ENCODE data around the gene G3BP2. TPM values are rescaled to one million over a fixed set of nuclear protein-coding genes. Genes with fewer than 3 reads are reported as not detected.
A peak's percentile ranks its signal among the peaks of the same experiment; 100 is the strongest.
"Not testable (repeated sequence)": the region's sequence is repeated elsewhere in the genome, so short reads cannot be mapped to it uniquely, and the experiment has no call there.

The G3BP2 gene
- total RNA-seq, 2 donors from 2014 or later: 128 to 172 TPM

- H3K36me3 Mint-ChIP-seq (ENCODE audit: low read depth): peaks cover 60% of the 10 kb centered on the region
- H3K27me3 Mint-ChIP-seq: no peaks in the 10 kb centered on the region
- H3K4me1 Mint-ChIP-seq: peaks cover 38% of the 10 kb centered on the region
- peak overlapping the region; percentile 100 for H3K4me3 Mint-ChIP-seq
- ATAC-seq (replicated peaks): no peak
- H3K9me3 Mint-ChIP-seq: no peaks in the 10 kb centered on the region
- H3K27ac Mint-ChIP-seq: peak overlapping the region; percentile 99
Observed at GRCh38 chr4:75671802-75672421, 1.3 kb downstream of the G3BP2 start.

- no peak for ATAC-seq (replicated peaks)
- Mint-ChIP-seq H3K27me3 (no peaks in the 10 kb centered on the region), H3K27ac (peak overlapping the region; percentile 11), H3K9me3 (no peaks in the 10 kb centered on the region), H3K4me3 (peak overlapping the region; percentile 100), H3K4me1 (peaks cover 40% of the 10 kb centered on the region), H3K36me3 (ENCODE audit: low read depth) (peaks cover 84% of the 10 kb centered on the region)
Observed at GRCh38 chr4:75668596-75668995, 4.6 kb downstream of the G3BP2 start.

GRCh38 chr4:75667636-75668035, 5.6 kb downstream of the G3BP2 start:
- not testable (repeated sequence) for H3K9me3 Mint-ChIP-seq; H3K27me3 Mint-ChIP-seq; ATAC-seq (replicated peaks)
- H3K4me1 Mint-ChIP-seq: peaks cover 41% of the 10 kb centered on the region
- peak overlapping the region; percentile 73 for H3K27ac Mint-ChIP-seq
- H3K36me3 Mint-ChIP-seq (ENCODE audit: low read depth): peaks cover 80% of the 10 kb centered on the region
- peak overlapping the region; percentile 100 for H3K4me3 Mint-ChIP-seq

- Mint-ChIP-seq H3K36me3 (ENCODE audit: low read depth) (peaks cover 80% of the 10 kb centered on the region), H3K27me3 (no peaks in the 10 kb centered on the region), H3K4me3 (peak overlapping the region; percentile 100), H3K27ac (peak overlapping the region; percentile 73), H3K4me1 (peaks cover 42% of the 10 kb centered on the region), H3K9me3 (no peaks in the 10 kb centered on the region)
- peak; percentile 50 for ATAC-seq (replicated peaks)
Observed at GRCh38 chr4:75666299-75666698, 6.9 kb downstream of the G3BP2 start.

- Mint-ChIP-seq H3K4me1 (peaks cover 37% of the 10 kb centered on the region), H3K36me3 (ENCODE audit: low read depth) (peaks cover 86% of the 10 kb centered on the region)
- H3K9me3 Mint-ChIP-seq; H3K4me3 Mint-ChIP-seq; ATAC-seq (replicated peaks); H3K27ac Mint-ChIP-seq; H3K27me3 Mint-ChIP-seq: not testable (repeated sequence)
Observed at GRCh38 chr4:75664604-75665003, 8.6 kb downstream of the G3BP2 start.

- Mint-ChIP-seq H3K9me3 (no peaks in the 10 kb centered on the region), H3K4me1 (peaks cover 30% of the 10 kb centered on the region), H3K27me3 (no peaks in the 10 kb centered on the region), H3K4me3 (no peak overlapping the region), H3K27ac (no peak overlapping the region), H3K36me3 (ENCODE audit: low read depth) (peaks cover 88% of the 10 kb centered on the region)
- no peak for ATAC-seq (replicated peaks)
Observed at GRCh38 chr4:75662626-75663025, 10.6 kb downstream of the G3BP2 start.

GRCh38 chr4:75660491-75660890, 12.7 kb downstream of the G3BP2 start:
- Mint-ChIP-seq H3K4me1 (peaks cover 34% of the 10 kb centered on the region), H3K4me3 (no peak overlapping the region), H3K36me3 (ENCODE audit: low read depth) (peaks cover 91% of the 10 kb centered on the region), H3K9me3 (no peaks in the 10 kb centered on the region), H3K27me3 (no peaks in the 10 kb centered on the region), H3K27ac (peak overlapping the region; percentile 38)
- no peak for ATAC-seq (replicated peaks)

GRCh38 chr4:75659512-75660031, 13.6 kb downstream of the G3BP2 start:
- H3K36me3 Mint-ChIP-seq (ENCODE audit: low read depth): peaks cover 91% of the 10 kb centered on the region
- peaks cover 37% of the 10 kb centered on the region for H3K4me1 Mint-ChIP-seq
- H3K9me3 Mint-ChIP-seq: no peaks in the 10 kb centered on the region
- H3K27me3 Mint-ChIP-seq: no peaks in the 10 kb centered on the region
- H3K27ac Mint-ChIP-seq: peak overlapping the region; percentile 51
- ATAC-seq (replicated peaks): no peak
- no peak overlapping the region for H3K4me3 Mint-ChIP-seq

GRCh38 chr4:75658876-75659275, 14.3 kb downstream of the G3BP2 start:
- peaks cover 43% of the 10 kb centered on the region for H3K4me1 Mint-ChIP-seq
- peak overlapping the region; percentile 51 for H3K27ac Mint-ChIP-seq
- no peak for ATAC-seq (replicated peaks)
- peaks cover 93% of the 10 kb centered on the region for H3K36me3 Mint-ChIP-seq (ENCODE audit: low read depth)
- no peaks in the 10 kb centered on the region for H3K9me3 Mint-ChIP-seq
- no peak overlapping the region for H3K4me3 Mint-ChIP-seq
- H3K27me3 Mint-ChIP-seq: no peaks in the 10 kb centered on the region

- no peaks in the 10 kb centered on the region for H3K9me3 Mint-ChIP-seq
- peaks cover 100% of the 10 kb centered on the region for H3K36me3 Mint-ChIP-seq (ENCODE audit: low read depth)
- H3K4me1 Mint-ChIP-seq: peaks cover 38% of the 10 kb centered on the region
- peak; percentile 84 for ATAC-seq (replicated peaks)
- H3K27ac Mint-ChIP-seq: peak overlapping the region; percentile 64
- H3K4me3 Mint-ChIP-seq: peak overlapping the region; percentile 35
- H3K27me3 Mint-ChIP-seq: no peaks in the 10 kb centered on the region
Observed at GRCh38 chr4:75655562-75655961, 17.6 kb downstream of the G3BP2 start.

GRCh38 chr4:75654905-75655304, 18.3 kb downstream of the G3BP2 start:
- ATAC-seq (replicated peaks): peak; percentile 68
- Mint-ChIP-seq H3K27ac (peak overlapping the region; percentile 64), H3K4me1 (peaks cover 34% of the 10 kb centered on the region), H3K36me3 (ENCODE audit: low read depth) (peaks cover 100% of the 10 kb centered on the region), H3K9me3 (no peaks in the 10 kb centered on the region), H3K4me3 (peak overlapping the region; percentile 35), H3K27me3 (no peaks in the 10 kb centered on the region)

GRCh38 chr4:75653845-75654503, 19.2 kb downstream of the G3BP2 start:
- no peaks in the 10 kb centered on the region for H3K27me3 Mint-ChIP-seq
- H3K9me3 Mint-ChIP-seq: no peaks in the 10 kb centered on the region
- peak overlapping the region; percentile 35 for H3K4me3 Mint-ChIP-seq
- peak; percentile 44 for ATAC-seq (replicated peaks)
- peaks cover 100% of the 10 kb centered on the region for H3K36me3 Mint-ChIP-seq (ENCODE audit: low read depth)
- H3K27ac Mint-ChIP-seq: peak overlapping the region; percentile 64
- peaks cover 34% of the 10 kb centered on the region for H3K4me1 Mint-ChIP-seq

GRCh38 chr4:75644095-75644494, 29.1 kb downstream of the G3BP2 start:
- Mint-ChIP-seq H3K4me1 (no peaks in the 10 kb centered on the region), H3K27me3 (no peaks in the 10 kb centered on the region), H3K9me3 (no peaks in the 10 kb centered on the region), H3K4me3 (no peak overlapping the region), H3K27ac (no peak overlapping the region), H3K36me3 (ENCODE audit: low read depth) (peaks cover 92% of the 10 kb centered on the region)
- ATAC-seq (replicated peaks): no peak

- Mint-ChIP-seq H3K27ac (no peak overlapping the region), H3K4me1 (no peaks in the 10 kb centered on the region), H3K36me3 (ENCODE audit: low read depth) (peaks cover 88% of the 10 kb centered on the region), H3K9me3 (no peaks in the 10 kb centered on the region), H3K27me3 (no peaks in the 10 kb centered on the region), H3K4me3 (no peak overlapping the region)
- no peak for ATAC-seq (replicated peaks)
Observed at GRCh38 chr4:75643651-75644050, 29.6 kb downstream of the G3BP2 start.

GRCh38 chr4:75639124-75639695, 34.0 kb downstream of the G3BP2 start:
- Mint-ChIP-seq H3K4me3 (no peak overlapping the region), H3K27ac (no peak overlapping the region), H3K27me3 (no peaks in the 10 kb centered on the region), H3K4me1 (no peaks in the 10 kb centered on the region), H3K9me3 (no peaks in the 10 kb centered on the region), H3K36me3 (ENCODE audit: low read depth) (peaks cover 44% of the 10 kb centered on the region)
- ATAC-seq (replicated peaks): no peak
